Colonic mucosa (tissue), 4 donors: ENCODE data around the gene GREB1. TPM values are rescaled to one million over a fixed set of nuclear protein-coding genes. Genes with fewer than 3 reads are reported as not detected.

Experiments used
- DNase-seq: peaks from one replicate; pipeline ENCODE4 v3.0.0-alpha.2; 2020
- H3K27ac ChIP-seq: fragments of 200-600 bp; one replicate; pipeline ENCODE4 v1.8.0; 2021
- H3K27me3 ChIP-seq: fragments of 200-600 bp; one replicate; pipeline ENCODE4 v1.8.0; 2021
- H3K36me3 ChIP-seq: fragments of 200-600 bp; one replicate; pipeline ENCODE4 v1.8.0; 2021
- H3K4me1 ChIP-seq: fragments of 200-600 bp; one replicate; pipeline ENCODE4 v1.8.0; 2021; ENCODE audit warnings: mild to moderate bottlenecking
- H3K4me3 ChIP-seq: fragments of 200-600 bp; one replicate; pipeline ENCODE4 v1.8.0; 2021
- H3K9ac ChIP-seq, 2 donors: one replicate each; pipeline ENCODE4 v1.7.0; 2013; ENCODE audit warnings: control low read depth in 2 of 2, low read depth in 2 of 2, low read length in 2 of 2
- H3K9me3 ChIP-seq: fragments of 200-600 bp; one replicate; pipeline ENCODE4 v1.8.0; 2021
- intact Hi-C: fragments of 100-400 bp; cut with DNase I; formaldehyde crosslinking; loops from one replicate; pipeline ENCODE4 v1.14.1; 2022
- total RNA-seq, 2 donors: library from RNA; stranded (reverse); fragmentation: NEBNext Ultra II Directional in 1 of 2; extraction: Animal tissue kit (Norgen Biotek cat#: 25700) in 1 of 2; gene quantifications; one replicate each; pipeline ENCODE4 v1.2.1, GENCODE V29; 2021
- TF ChIP-seq, protein P1 (sequence below): fragments of 200-600 bp; IDR thresholded peaks from one replicate; pipeline ENCODE4 v1.8.0; 2022; ENCODE audit warnings: antibody characterized with exemption, mild to moderate bottlenecking
- donor health status: healthy.
- donor health status: DM: no; HTN: no; CAD: no.
- donor health status: DM: no; HTN: no; CAD: no.

Gene GREB1, protein sequence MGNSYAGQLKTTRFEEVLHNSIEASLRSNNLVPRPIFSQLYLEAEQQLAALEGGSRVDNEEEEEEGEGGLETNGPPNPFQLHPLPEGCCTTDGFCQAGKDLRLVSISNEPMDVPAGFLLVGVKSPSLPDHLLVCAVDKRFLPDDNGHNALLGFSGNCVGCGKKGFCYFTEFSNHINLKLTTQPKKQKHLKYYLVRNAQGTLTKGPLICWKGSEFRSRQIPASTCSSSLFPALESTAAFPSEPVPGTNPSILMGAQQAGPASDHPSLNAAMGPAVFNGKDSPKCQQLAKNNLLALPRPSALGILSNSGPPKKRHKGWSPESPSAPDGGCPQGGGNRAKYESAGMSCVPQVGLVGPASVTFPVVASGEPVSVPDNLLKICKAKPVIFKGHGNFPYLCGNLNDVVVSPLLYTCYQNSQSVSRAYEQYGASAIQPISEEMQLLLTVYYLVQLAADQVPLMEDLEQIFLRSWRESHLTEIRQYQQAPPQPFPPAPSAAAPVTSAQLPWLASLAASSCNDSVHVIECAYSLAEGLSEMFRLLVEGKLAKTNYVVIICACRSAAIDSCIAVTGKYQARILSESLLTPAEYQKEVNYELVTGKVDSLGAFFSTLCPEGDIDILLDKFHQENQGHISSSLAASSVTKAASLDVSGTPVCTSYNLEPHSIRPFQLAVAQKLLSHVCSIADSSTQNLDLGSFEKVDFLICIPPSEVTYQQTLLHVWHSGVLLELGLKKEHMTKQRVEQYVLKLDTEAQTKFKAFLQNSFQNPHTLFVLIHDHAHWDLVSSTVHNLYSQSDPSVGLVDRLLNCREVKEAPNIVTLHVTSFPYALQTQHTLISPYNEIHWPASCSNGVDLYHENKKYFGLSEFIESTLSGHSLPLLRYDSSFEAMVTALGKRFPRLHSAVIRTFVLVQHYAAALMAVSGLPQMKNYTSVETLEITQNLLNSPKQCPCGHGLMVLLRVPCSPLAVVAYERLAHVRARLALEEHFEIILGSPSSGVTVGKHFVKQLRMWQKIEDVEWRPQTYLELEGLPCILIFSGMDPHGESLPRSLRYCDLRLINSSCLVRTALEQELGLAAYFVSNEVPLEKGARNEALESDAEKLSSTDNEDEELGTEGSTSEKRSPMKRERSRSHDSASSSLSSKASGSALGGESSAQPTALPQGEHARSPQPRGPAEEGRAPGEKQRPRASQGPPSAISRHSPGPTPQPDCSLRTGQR (N-terminal part only)
- total RNA-seq, result 1 to 10 TPM in 1 of 2 donors, under 1 TPM in 1; 0.77 to 1.1 TPM

DNA sequence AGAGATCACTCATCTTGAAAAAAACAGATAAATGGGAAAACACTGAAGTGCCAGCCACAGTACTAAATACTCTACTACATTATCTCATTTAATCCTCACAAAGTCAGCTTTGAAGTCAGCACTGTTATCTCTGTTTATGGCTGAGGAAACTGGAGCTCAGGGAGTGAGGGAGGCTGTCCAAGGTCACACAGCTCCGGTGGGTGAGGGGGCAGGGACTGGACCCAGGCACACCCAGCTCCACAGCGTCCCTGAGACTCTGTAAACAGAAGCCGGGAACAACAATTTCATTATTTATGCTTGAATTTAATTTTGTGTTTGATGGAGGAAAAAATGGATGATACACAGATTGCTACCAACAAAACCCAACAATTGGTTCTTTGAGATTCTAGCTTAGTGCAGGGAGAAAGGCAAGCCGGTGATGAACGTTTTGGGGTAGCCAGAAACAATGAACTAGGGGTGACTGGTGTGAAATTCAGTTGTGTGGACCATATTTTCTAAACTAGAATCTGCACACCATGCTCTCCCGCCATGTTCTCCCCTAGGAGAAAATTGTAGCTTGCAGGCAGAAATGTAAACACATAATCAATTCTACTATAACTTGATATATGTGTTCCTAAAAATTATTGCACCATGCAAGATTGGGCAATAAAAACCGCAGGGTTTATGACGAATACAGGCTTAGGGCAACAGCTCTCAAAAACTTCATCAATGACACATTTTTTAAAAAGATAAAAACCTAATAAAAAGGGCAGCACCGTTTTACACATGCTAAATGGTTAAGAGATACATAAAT lies at the start of gene GREB1:
Gene GREB1, plus strand, starts transcription at position 768 of the 793 bp plus-strand sequence. CDS start 22,570 bp downstream, outside the sequence.
- intact Hi-C loops, result no loop called here
- Histone ChIP-seq H3K4me1 (peaks cover 4% of the 10 kb centered on the region), H3K27ac (no peak within 1 kb of the TSS), H3K36me3 (no peaks in the 10 kb centered on the region), H3K9ac (no peak within 1 kb of the TSS), H3K4me3 (no peak within 1 kb of the TSS), H3K27me3 (no peaks in the 10 kb centered on the region), H3K9me3 (no peaks in the 10 kb centered on the region)
- DNase-seq, result no peak
- TF ChIP-seq, protein P1, sequence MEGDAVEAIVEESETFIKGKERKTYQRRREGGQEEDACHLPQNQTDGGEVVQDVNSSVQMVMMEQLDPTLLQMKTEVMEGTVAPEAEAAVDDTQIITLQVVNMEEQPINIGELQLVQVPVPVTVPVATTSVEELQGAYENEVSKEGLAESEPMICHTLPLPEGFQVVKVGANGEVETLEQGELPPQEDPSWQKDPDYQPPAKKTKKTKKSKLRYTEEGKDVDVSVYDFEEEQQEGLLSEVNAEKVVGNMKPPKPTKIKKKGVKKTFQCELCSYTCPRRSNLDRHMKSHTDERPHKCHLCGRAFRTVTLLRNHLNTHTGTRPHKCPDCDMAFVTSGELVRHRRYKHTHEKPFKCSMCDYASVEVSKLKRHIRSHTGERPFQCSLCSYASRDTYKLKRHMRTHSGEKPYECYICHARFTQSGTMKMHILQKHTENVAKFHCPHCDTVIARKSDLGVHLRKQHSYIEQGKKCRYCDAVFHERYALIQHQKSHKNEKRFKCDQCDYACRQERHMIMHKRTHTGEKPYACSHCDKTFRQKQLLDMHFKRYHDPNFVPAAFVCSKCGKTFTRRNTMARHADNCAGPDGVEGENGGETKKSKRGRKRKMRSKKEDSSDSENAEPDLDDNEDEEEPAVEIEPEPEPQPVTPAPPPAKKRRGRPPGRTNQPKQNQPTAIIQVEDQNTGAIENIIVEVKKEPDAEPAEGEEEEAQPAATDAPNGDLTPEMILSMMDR, result no peak

DNA sequence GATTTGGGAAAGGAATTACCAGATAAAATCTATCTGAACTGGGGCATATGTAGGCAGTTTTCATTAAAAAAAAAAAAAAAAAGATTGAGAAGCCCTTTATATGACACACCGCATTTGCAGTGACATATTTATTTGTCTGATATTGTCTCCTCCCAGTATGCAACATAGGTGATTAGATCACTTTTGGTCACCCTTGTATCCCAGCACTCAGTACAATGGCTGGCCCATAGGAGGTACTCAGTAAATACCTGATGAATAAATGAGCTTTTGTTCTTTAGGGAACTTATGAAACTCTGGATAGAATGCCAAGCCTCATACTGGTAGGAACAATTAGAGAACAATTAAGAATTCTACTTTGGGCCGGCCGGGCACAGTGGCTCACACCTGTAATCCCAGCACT lies 45.0 kb upstream of the GREB1 start:
- TF ChIP-seq, protein P1, result no peak
- no peak for DNase-seq
- intact Hi-C loops, result no loop called here

DNA sequence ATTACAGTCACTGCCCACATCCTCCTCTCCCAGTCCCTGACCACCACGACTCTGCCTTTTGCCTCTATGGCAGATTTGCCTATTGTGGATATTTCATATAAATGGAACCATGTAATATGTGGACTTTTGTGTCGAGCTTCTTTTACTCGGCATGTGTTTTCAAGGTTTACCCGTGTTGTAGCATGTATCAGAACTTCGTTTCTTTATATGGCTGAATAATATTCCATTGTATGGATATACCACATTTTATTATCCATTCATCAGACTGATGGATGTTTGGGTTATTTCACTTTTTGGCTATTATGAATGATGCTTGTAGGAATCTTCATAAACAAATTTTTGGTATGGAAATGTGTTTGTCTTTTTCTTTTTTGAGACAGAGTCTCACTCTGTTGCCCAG lies 43.7 kb upstream of the GREB1 start:
- no peaks in the 10 kb centered on the region for H3K27me3 ChIP-seq
- intact Hi-C loops, result no loop called here
- TF ChIP-seq, protein P1, result no peak
- no peaks in the 10 kb centered on the region for H3K4me1 ChIP-seq
- no peak overlapping the region for H3K27ac ChIP-seq
- H3K4me3 ChIP-seq, result no peak overlapping the region
- no peak overlapping the region for H3K9ac ChIP-seq
- DNase-seq, result no peak
- H3K36me3 ChIP-seq, result no peaks in the 10 kb centered on the region
- H3K9me3 ChIP-seq, result no peaks in the 10 kb centered on the region

More for the DNA sequence above, 45.0 kb upstream of the GREB1 start:
- Histone ChIP-seq H3K27me3 (no peaks in the 10 kb centered on the region), H3K36me3 (no peaks in the 10 kb centered on the region), H3K9ac (no peak overlapping the region), H3K27ac (no peak overlapping the region), H3K4me1 (no peaks in the 10 kb centered on the region), H3K4me3 (no peak overlapping the region), H3K9me3 (no peaks in the 10 kb centered on the region)

DNA sequence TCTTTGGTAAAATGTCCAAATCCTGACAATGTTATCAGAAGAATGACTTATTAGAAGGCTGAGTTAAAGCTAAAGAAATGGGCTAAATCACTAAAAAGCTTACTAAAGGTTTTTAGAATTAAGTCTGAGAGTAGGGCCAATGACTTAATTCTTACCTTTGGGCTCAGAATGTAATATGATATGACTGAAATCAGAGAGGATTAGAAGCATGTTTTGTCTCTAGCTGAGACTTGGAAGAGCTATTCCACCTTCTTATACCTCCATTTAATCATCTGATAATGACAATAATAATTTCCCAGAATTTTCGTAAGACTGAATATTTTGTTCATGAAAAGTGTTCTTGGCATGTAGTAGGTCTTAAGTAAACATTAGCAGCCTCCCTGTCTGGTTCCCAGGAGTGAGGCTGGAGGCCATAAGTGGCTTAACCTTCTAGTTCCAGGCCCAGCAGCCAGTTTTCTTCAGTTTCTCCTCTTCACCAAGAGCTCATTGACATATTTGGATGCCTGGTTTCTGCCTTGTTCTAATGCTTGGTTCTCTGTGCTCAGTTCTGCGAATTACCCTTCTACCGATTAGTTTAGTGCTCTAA lies 42.4 kb upstream of the GREB1 start:
- TF ChIP-seq, protein P1, result no peak
- H3K4me3 ChIP-seq, result no peak overlapping the region
- no peak for DNase-seq
- no peak overlapping the region for H3K9ac ChIP-seq
- H3K36me3 ChIP-seq, result no peaks in the 10 kb centered on the region
- H3K27me3 ChIP-seq, result no peaks in the 10 kb centered on the region
- intact Hi-C loops, result no loop called here
- H3K9me3 ChIP-seq, result no peaks in the 10 kb centered on the region
- no peaks in the 10 kb centered on the region for H3K4me1 ChIP-seq
- no peak overlapping the region for H3K27ac ChIP-seq
